K562 (cell line): ENCODE results near the gene MAU2. TPM values are rescaled to one million over a fixed set of nuclear protein-coding genes. Genes with fewer than 3 reads are reported as not detected.
A peak's percentile ranks its signal among the peaks of the same experiment; 100 is the strongest.

Source experiments
- ATF1 ChIP-seq, 2 experiments: fragments of 450-650 bp in 1 of 2; IDR thresholded peaks; 2 replicates each; pipeline ENCODE4 v1.6.1; 2016; ENCODE audit warnings: missing compliant biosample characterization in 1 of 2, missing genetic modification characterization in 1 of 2
- ELF4 ChIP-seq: fragments of 450-650 bp; formaldehyde crosslinking; IDR thresholded peaks from 2 replicates; pipeline ENCODE4 v1.4.0; 2022; ENCODE audit warnings: missing genetic modification characterization
- FOXK2 ChIP-seq, 2 experiments: fragments of 450-650 bp; IDR thresholded peaks in 1 of 2; conservative IDR thresholded peaks in 1 of 2; 2 replicates each; pipeline ENCODE4 v1.6.1; 2016; ENCODE audit warnings: low read depth in 2 of 2, mild to moderate bottlenecking in 1 of 2
- GABPA ChIP-seq: fragments of 200-800 bp; sonication (Bioruptor generic); conservative IDR thresholded peaks from 2 replicates; pipeline ENCODE4 v1.6.1; 2016; ENCODE audit warnings: low read depth, missing genetic modification characterization, missing compliant biosample characterization
- HCFC1 ChIP-seq: IDR thresholded peaks from 2 replicates; pipeline ENCODE4 v1.6.1; 2012; ENCODE audit warnings: low read depth, low read length, improper control_type of control experiment
- NFRKB ChIP-seq: fragments of 450-650 bp; IDR thresholded peaks from 2 replicates; pipeline ENCODE4 v1.6.1; 2016; ENCODE audit warnings: low read depth
- NR2C2 ChIP-seq, 2 experiments: fragments of 200-800 bp in 1 of 2; sonication (Bioruptor generic) in 1 of 2; sonication (generic) in 1 of 2; formaldehyde crosslinking in 1 of 2; IDR thresholded peaks; 2 replicates each; pipeline versions ENCODE4 v1.6.1 to v1.8.0; 2016 to 2022; ENCODE audit warnings: mild to moderate bottlenecking in 1 of 2, missing compliant biosample characterization in 1 of 2, missing genetic modification characterization in 1 of 2, missing genetic modification reagents in 1 of 2
- PCBP2 ChIP-seq: fragments of 200-400 bp; formaldehyde crosslinking; IDR thresholded peaks from 2 replicates; pipeline ENCODE4 v1.6.1; 2018; ENCODE audit warnings: low read length, low read depth, mild to moderate bottlenecking, moderate library complexity; ENCODE audit not compliant: poor library complexity, severe bottlenecking
- YY1 ChIP-seq, 3 experiments: IDR thresholded peaks; 2 replicates each; pipeline ENCODE4 v1.6.1; 2011; ENCODE audit warnings: low read length in 2 of 3, mild to moderate bottlenecking in 2 of 3, moderate library complexity in 2 of 3, borderline replicate concordance in 1 of 3, control low read depth in 1 of 3, low read depth in 1 of 3; ENCODE audit not compliant: insufficient read depth in 3 of 3, insufficient replicate concordance in 2 of 3, control insufficient read depth in 1 of 3, insufficient read length in 1 of 3; ENCODE audit errors: extremely low read depth in 1 of 3
- ZNF785 ChIP-seq: fragments of 250-450 bp; sonication (Bioruptor Pico); IDR thresholded peaks from 2 replicates; pipeline ENCODE4 v1.4.0; 2020; ENCODE audit warnings: mild to moderate bottlenecking
- polyA plus RNA-seq, 8 experiments: library from polyadenylated mRNA; depleted of rRNA in 4 of 8; stranded (reverse) in 5 of 8; unstranded in 3 of 8; fragments of >200 nt; fragmentation: Nextera tagmentation in 2 of 8; fragmentation: Illumina TruSeq in 1 of 8; extraction: Ambion mirVana in 2 of 8; extraction: Trizol in 1 of 8; gene quantifications; 2 replicates each; pipeline versions ENCODE4 v1.2.1 to v1.2.3, GENCODE V29; 2011 to 2014; ENCODE audit warnings: inconsistent platforms in 1 of 8, missing spikeins in 1 of 8
- total RNA-seq, 7 experiments: library from RNA; depleted of rRNA in 6 of 7; stranded (reverse); fragments of >200 nt in 6 of 7; fragmentation: Illumina TruSeq in 2 of 7; extraction: Trizol in 2 of 7; gene quantifications; 2 replicates each; pipeline versions ENCODE4 v1.2.1 to v1.2.3, GENCODE V29; 2011 to 2021; ENCODE audit warnings: low replicate concordance in 1 of 7
- TF ChIP-seq, protein P1 (sequence below): sonication (generic); formaldehyde crosslinking; IDR thresholded peaks from 2 replicates; pipeline ENCODE4 v1.8.0; 2022; ENCODE audit warnings: missing genetic modification reagents, mild to moderate bottlenecking, moderate library complexity, borderline replicate concordance
- TF ChIP-seq, protein P2 (sequence below): fragments of 450-650 bp; IDR thresholded peaks from 2 replicates; pipeline ENCODE4 v1.6.1; 2017; ENCODE audit warnings: mild to moderate bottlenecking, moderate library complexity
- TF ChIP-seq, protein P3 (sequence below): fragments of 250-450 bp; sonication (Bioruptor Pico); IDR thresholded peaks from 2 replicates; pipeline ENCODE4 v1.5.0; 2020; ENCODE audit warnings: mild to moderate bottlenecking
- TF ChIP-seq, protein P4 (sequence below), 2 experiments: fragments of 200-800 bp in 1 of 2; sonication (Bioruptor generic) in 1 of 2; sonication (generic) in 1 of 2; formaldehyde crosslinking in 1 of 2; IDR thresholded peaks in 1 of 2; conservative IDR thresholded peaks in 1 of 2; 2 replicates each; pipeline versions ENCODE4 v1.5.0 to v1.6.1; 2016 to 2020; ENCODE audit warnings: missing compliant biosample characterization in 1 of 2, missing genetic modification characterization in 1 of 2, missing genetic modification reagents in 1 of 2
- TF ChIP-seq, protein P5 (sequence below), 2 experiments: IDR thresholded peaks; 2 replicates each; pipeline ENCODE4 v1.6.1; 2012; ENCODE audit warnings: improper control_type of control experiment in 2 of 2, low read depth in 2 of 2, low read length in 2 of 2, borderline replicate concordance in 1 of 2

The MAU2 gene
- total and polyA plus RNA-seq, 9 of the 15 experiments (the other 6 are each of a cell fraction or from before 2014, with no cell fraction given), result 1.2 to 48.1 (median 19.4) TPM

DNA sequence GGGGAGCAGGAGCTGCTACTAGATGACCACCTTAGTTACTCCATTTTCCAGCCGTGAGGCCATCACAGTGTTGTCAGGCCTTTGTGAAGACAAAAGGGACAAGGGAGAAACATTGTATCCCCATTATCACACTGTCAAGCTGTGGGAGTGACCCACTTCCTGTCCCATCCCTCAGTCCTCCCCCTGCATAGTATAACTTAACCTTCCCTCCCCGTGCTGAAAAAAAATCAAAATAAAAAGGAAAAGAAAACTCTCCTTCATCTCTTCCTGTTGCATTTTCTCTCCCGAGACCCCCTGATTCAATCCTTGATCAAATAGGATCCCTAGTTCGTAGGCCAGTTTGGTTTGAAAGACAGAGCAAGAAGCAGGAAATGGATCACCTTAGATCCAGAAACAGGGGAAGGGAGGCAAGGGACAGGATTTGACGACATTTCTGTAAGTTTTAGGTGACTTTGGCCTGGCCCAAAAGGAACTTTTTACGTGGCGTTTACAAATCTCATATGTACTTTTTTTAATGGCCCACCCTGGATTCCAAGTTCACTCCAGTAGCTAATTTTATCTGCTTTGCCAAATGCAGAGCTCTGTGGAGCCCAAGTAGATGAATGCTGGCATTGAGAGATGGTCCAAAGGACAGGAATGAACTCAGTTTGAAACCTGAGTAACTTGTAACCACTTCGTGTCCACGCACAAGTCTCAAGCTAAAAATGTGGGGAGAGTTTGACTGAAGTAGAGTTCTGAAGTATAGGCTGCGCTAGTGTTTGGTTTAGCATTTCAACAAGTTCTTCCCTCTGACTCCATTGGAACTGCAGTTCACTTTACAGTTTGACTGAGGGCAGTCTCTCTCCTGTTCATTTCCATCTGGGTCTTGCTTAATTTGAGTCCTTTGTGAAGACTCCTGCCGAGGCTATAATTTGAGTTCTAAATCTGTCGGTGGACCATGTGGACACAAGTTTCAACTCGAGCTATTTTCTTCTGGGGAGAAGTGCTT, 68.2 kb downstream of the MAU2 start (continued):
- TF ChIP-seq, protein P1, sequence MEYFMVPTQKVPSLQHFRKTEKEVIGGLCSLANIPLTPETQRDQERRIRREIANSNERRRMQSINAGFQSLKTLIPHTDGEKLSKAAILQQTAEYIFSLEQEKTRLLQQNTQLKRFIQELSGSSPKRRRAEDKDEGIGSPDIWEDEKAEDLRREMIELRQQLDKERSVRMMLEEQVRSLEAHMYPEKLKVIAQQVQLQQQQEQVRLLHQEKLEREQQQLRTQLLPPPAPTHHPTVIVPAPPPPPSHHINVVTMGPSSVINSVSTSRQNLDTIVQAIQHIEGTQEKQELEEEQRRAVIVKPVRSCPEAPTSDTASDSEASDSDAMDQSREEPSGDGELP (CRISPR knock-in tag), result no peak
- TF ChIP-seq FOXK2 (conservative IDR thresholded peaks at IDR 0.05 in 1 of 2, IDR thresholded peaks at IDR 0.05 in 1 of 2; ENCODE audit: low read depth in 2 of 2), result 0 out of 4 replicates have a peak, but pooled peaks of 1 of the 2 experiments have one; percentile 19
- peak; percentile 91 for TF ChIP-seq GABPA (tag)
- TF ChIP-seq HCFC1, result peak; percentile 14; the same call in 1 of the 2 replicates
- peak; percentile 60; the same call in 1 of the 2 replicates for TF ChIP-seq NFRKB
- TF ChIP-seq ATF1 (CRISPR knock-in tag; IDR thresholded peaks at IDR 0.05), result no peak
- TF ChIP-seq ATF1 (tag; IDR thresholded peaks at IDR 0.05), result peak; percentile 53
- no peak for TF ChIP-seq NR2C2 (CRISPR knock-in tag; IDR thresholded peaks at IDR 0.05)
- peak; percentile 46; the same call in 1 of the 2 replicates for TF ChIP-seq NR2C2 (tag; IDR thresholded peaks at IDR 0.05)
- peak in 1 of 3 experiments; percentile 45 for TF ChIP-seq YY1 (IDR thresholded peaks at IDR 0.05; ENCODE audit: borderline replicate concordance in 1 of 3, control insufficient read depth in 1 of 3, extremely low read depth in 1 of 3, insufficient read depth in 3 of 3, insufficient read length in 1 of 3, insufficient replicate concordance in 2 of 3, low read depth in 1 of 3, low read length in 2 of 3)
- TF ChIP-seq, protein P2, sequence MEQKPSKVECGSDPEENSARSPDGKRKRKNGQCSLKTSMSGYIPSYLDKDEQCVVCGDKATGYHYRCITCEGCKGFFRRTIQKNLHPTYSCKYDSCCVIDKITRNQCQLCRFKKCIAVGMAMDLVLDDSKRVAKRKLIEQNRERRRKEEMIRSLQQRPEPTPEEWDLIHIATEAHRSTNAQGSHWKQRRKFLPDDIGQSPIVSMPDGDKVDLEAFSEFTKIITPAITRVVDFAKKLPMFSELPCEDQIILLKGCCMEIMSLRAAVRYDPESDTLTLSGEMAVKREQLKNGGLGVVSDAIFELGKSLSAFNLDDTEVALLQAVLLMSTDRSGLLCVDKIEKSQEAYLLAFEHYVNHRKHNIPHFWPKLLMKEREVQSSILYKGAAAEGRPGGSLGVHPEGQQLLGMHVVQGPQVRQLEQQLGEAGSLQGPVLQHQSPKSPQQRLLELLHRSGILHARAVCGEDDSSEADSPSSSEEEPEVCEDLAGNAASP, result no peak
- TF ChIP-seq PCBP2, result no peak
- TF ChIP-seq, protein P3, sequence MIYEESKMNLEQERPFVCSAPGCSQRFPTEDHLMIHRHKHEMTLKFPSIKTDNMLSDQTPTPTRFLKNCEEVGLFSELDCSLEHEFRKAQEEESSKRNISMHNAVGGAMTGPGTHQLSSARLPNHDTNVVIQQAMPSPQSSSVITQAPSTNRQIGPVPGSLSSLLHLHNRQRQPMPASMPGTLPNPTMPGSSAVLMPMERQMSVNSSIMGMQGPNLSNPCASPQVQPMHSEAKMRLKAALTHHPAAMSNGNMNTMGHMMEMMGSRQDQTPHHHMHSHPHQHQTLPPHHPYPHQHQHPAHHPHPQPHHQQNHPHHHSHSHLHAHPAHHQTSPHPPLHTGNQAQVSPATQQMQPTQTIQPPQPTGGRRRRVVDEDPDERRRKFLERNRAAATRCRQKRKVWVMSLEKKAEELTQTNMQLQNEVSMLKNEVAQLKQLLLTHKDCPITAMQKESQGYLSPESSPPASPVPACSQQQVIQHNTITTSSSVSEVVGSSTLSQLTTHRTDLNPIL, result no peak
- 0 out of 2 replicates have a peak, but pooled peaks have one; percentile 9 for TF ChIP-seq ELF4 (CRISPR knock-in tag)
- TF ChIP-seq, protein P4, sequence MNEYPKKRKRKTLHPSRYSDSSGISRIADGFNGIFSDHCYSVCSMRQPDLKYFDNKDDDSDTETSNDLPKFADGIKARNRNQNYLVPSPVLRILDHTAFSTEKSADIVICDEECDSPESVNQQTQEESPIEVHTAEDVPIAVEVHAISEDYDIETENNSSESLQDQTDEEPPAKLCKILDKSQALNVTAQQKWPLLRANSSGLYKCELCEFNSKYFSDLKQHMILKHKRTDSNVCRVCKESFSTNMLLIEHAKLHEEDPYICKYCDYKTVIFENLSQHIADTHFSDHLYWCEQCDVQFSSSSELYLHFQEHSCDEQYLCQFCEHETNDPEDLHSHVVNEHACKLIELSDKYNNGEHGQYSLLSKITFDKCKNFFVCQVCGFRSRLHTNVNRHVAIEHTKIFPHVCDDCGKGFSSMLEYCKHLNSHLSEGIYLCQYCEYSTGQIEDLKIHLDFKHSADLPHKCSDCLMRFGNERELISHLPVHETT (CRISPR knock-in tag; conservative IDR thresholded peaks at IDR 0.05 in 1 of 2, IDR thresholded peaks at IDR 0.05 in 1 of 2), result peak in 1 of 2 experiments; percentile 26; a peak in 1 of 4 replicates
- TF ChIP-seq, protein P5, sequence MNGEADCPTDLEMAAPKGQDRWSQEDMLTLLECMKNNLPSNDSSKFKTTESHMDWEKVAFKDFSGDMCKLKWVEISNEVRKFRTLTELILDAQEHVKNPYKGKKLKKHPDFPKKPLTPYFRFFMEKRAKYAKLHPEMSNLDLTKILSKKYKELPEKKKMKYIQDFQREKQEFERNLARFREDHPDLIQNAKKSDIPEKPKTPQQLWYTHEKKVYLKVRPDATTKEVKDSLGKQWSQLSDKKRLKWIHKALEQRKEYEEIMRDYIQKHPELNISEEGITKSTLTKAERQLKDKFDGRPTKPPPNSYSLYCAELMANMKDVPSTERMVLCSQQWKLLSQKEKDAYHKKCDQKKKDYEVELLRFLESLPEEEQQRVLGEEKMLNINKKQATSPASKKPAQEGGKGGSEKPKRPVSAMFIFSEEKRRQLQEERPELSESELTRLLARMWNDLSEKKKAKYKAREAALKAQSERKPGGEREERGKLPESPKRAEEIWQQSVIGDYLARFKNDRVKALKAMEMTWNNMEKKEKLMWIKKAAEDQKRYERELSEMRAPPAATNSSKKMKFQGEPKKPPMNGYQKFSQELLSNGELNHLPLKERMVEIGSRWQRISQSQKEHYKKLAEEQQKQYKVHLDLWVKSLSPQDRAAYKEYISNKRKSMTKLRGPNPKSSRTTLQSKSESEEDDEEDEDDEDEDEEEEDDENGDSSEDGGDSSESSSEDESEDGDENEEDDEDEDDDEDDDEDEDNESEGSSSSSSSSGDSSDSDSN (IDR thresholded peaks at IDR 0.05; ENCODE audit: borderline replicate concordance in 1 of 2, low read depth in 2 of 2, low read length in 2 of 2), result peak in 1 of 2 experiments; percentile 63; a peak in 1 of 4 replicates
- TF ChIP-seq ZNF785 (CRISPR knock-in tag), result no peak
